Peyer's patch (tissue), 4 donors: ENCODE results near the gene DTX2. TPM values are rescaled to one million over a fixed set of nuclear protein-coding genes. Genes with fewer than 3 reads are reported as not detected.
A peak's percentile ranks its signal among the peaks of the same experiment; 100 is the strongest.

Source experiments
- DNase-seq, 3 donors: peaks; one replicate each; pipeline ENCODE4 v3.0.0-alpha.2; 2017 to 2019
- H3K27ac ChIP-seq, 4 donors: fragments of 200-600 bp; sonication (generic); one replicate each; pipeline ENCODE4 v1.5.1; 2016 to 2019
- H3K27me3 ChIP-seq, 2 donors: fragments of 200-600 bp; sonication (generic); one replicate each; pipeline ENCODE4 v1.5.1; 2019
- H3K36me3 ChIP-seq, 3 donors: fragments of 200-600 bp; sonication (generic); one replicate each; pipeline ENCODE4 v1.5.1; 2016 to 2019
- H3K4me1 ChIP-seq, 4 donors: fragments of 200-600 bp; sonication (generic); one replicate each; pipeline ENCODE4 v1.5.1; 2016 to 2019
- H3K4me3 ChIP-seq, 4 donors: fragments of 200-600 bp; sonication (generic); 1 replicate in 3 of 4; 2 replicates in 1 of 4; pipeline ENCODE4 v1.5.1; 2016 to 2019; ENCODE audit warnings: mild to moderate bottlenecking in 1 of 4
- H3K9me3 ChIP-seq, 4 donors: fragments of 200-600 bp; sonication (generic); one replicate each; pipeline ENCODE4 v1.5.1; 2016 to 2019; ENCODE audit warnings: mild to moderate bottlenecking in 1 of 4
- CTCF ChIP-seq, 6 experiments: fragments of 450-650 bp in 4 of 6; fragments of 200-600 bp in 2 of 6; sonication (generic) in 1 of 6; IDR thresholded peaks; one replicate each; pipeline ENCODE4 v1.5.1; 2017 to 2019; ENCODE audit warnings: antibody characterized with exemption in 6 of 6, mild to moderate bottlenecking in 3 of 6, moderate library complexity in 1 of 6
- POLR2A ChIP-seq, 2 donors: fragments of 450-650 bp; IDR thresholded peaks; one replicate each; pipeline ENCODE4 v1.5.1; 2017; ENCODE audit warnings: antibody characterized with exemption in 2 of 2, mild to moderate bottlenecking in 2 of 2, moderate library complexity in 2 of 2
- total RNA-seq, 4 donors: library from RNA; depleted of rRNA; stranded (reverse); fragments of >200 nt; gene quantifications; one replicate each; pipeline ENCODE4 v1.1.0, GENCODE V29; 2016

Gene DTX2
- total RNA-seq, 4 donors from 2014 or later, result 32.2 to 72.8 (median 59.2) TPM

GRCh38 chr7:76426246-76426645 lies 35.3 kb upstream of the DTX2 start:
- Histone ChIP-seq H3K27ac (no peak overlapping the region), H3K4me3 (no peak overlapping the region), H3K27me3 (no peaks in the 10 kb centered on the region), H3K9me3 (no peaks in the 10 kb centered on the region), H3K36me3 (no peaks in the 10 kb centered on the region), H3K4me1 (no peaks in the 10 kb centered on the region)
- DNase-seq, result no peak
- TF ChIP-seq POLR2A (IDR thresholded peaks at IDR 0.05), result no peak
- TF ChIP-seq CTCF (IDR thresholded peaks at IDR 0.05), result no peak

- Histone ChIP-seq H3K27ac (no peak overlapping the region), H3K9me3 (no peaks in the 10 kb centered on the region), H3K36me3 (no peaks in the 10 kb centered on the region), H3K4me1 (no peaks in the 10 kb centered on the region), H3K27me3 (no peaks in the 10 kb centered on the region), H3K4me3 (no peak overlapping the region)
- TF ChIP-seq POLR2A (IDR thresholded peaks at IDR 0.05) (no peak), CTCF (IDR thresholded peaks at IDR 0.05) (no peak)
- no peak for DNase-seq
These were observed 33.9 kb upstream of the DTX2 start for GRCh38 chr7:76427635-76428034.

DNA sequence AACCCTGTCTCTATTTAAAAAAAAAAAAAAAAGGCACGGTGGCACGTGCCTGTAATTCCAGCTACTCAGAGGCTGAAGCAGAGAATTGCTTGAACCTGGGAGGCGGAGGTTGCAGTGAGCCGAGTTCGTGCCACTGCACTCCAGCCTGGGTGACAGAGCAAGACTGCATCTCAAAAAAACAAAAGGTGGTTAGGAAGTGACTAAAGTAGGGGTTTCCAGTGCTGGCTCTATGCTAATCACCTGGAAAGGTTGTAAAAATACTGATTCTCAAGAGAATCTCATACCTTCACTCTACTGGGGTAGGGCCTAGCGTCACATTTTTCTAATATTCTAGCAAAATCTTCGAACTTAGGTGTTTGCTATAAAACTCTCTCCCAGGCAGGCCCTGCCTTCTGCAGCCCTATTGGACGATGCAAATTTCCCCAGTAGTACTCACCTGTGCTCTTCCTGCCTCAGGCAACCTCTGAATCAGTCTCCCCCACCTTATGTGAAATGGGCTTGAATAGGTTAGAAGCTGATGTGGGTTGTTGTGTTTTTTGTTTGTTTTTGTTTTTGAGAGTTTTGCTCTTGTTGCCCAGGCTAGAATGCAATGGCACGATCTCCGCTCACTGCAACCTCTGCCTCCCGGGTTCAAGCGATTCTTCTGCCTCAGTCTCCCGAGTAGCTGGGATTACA lies 33.2 kb upstream of the DTX2 start:
- TF ChIP-seq CTCF (IDR thresholded peaks at IDR 0.05) (no peak), POLR2A (IDR thresholded peaks at IDR 0.05) (no peak)
- H3K4me1 ChIP-seq, result no peaks in the 10 kb centered on the region
- no peak overlapping the region for H3K27ac ChIP-seq
- H3K27me3 ChIP-seq, result no peaks in the 10 kb centered on the region
- no peak overlapping the region for H3K4me3 ChIP-seq
- H3K36me3 ChIP-seq, result no peaks in the 10 kb centered on the region
- DNase-seq, result no peak
- H3K9me3 ChIP-seq, result no peaks in the 10 kb centered on the region

DNA sequence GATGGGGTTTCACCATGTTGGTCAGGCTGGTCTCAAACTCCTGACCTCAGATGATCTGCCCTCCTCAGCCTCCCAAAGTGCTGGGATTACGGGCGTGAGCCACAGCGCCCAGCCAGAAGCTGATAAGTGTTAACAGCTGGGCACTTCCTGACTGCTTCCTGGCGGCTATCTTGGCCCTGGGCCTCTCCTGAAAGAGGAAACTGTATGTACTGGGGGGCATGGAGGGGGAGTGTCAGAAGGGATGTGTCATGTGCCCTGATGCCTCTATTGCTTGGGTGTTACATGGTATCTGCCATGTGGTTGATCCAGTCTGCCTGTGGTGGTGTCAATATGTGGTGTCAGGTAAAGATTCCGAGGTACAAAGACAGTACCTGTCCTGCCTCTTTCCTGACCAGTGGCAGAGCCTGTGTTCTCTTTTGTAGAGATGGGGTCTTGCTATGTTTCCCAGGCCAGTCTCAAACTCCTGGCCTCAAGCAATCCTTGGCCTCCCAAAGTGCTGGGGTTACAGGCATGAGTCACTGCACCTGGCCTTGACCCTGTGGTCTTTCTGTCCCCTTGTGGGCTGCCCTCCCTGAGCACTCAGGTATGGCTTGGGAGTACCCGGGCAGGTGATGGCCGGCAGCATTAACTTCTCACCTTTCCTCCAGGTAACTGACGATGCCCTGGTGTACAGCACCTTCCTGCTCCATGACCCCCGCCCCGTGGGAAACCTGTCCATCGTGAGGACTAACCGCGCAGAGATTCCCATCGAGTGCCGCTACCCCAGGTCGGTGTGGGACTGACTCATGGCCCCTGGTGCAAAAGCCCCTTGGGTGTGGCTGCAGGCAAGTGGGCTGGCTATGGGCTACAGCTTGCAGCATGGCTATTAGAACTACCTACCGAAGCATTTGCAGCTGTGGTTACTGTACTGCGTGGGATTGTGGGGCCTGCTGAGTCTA lies 32.4 kb upstream of the DTX2 start:
- no peak overlapping the region for H3K4me3 ChIP-seq
- no peak for DNase-seq
- no peak overlapping the region for H3K27ac ChIP-seq
- H3K9me3 ChIP-seq, result no peaks in the 10 kb centered on the region
- no peaks in the 10 kb centered on the region for H3K27me3 ChIP-seq
- H3K36me3 ChIP-seq, result no peaks in the 10 kb centered on the region
- TF ChIP-seq CTCF (IDR thresholded peaks at IDR 0.05) (no peak), POLR2A (IDR thresholded peaks at IDR 0.05) (no peak)
- H3K4me1 ChIP-seq, result no peaks in the 10 kb centered on the region

GRCh38 chr7:76430211-76430610 lies 31.3 kb upstream of the DTX2 start:
- Histone ChIP-seq H3K9me3 (no peaks in the 10 kb centered on the region), H3K27ac (no peak overlapping the region), H3K4me3 (no peak overlapping the region), H3K27me3 (no peaks in the 10 kb centered on the region), H3K4me1 (no peaks in the 10 kb centered on the region), H3K36me3 (no peaks in the 10 kb centered on the region)
- DNase-seq, result peak in 1 of 3 donors; percentile 33
- no peak for TF ChIP-seq CTCF (IDR thresholded peaks at IDR 0.05)
- TF ChIP-seq POLR2A (IDR thresholded peaks at IDR 0.05), result no peak
